Activated naive CD4-positive, alpha-beta T cell treated with anti-CD3 and anti-CD28 coated beads, Interleukin-2, amount 50 U/mL, for 24 hours (primary cell): Measurements from ENCODE around the gene SPIN1.

Experiments used
- H3K27ac Mint-ChIP-seq: one replicate; pipeline ENCODE4 v1.8.0; 2021; ENCODE audit warnings: mild to moderate bottlenecking, mixed read lengths
- H3K27me3 Mint-ChIP-seq: one replicate; pipeline ENCODE4 v1.8.0; 2021; ENCODE audit warnings: mixed read lengths
- H3K36me3 Mint-ChIP-seq: one replicate; pipeline ENCODE4 v1.8.0; 2021; ENCODE audit warnings: mixed read lengths
- H3K4me1 Mint-ChIP-seq: one replicate; pipeline ENCODE4 v1.8.0; 2021; ENCODE audit warnings: mixed read lengths
- H3K4me3 Mint-ChIP-seq: one replicate; pipeline ENCODE4 v1.8.0; 2021; ENCODE audit warnings: mild to moderate bottlenecking, mixed read lengths
- H3K9me3 Mint-ChIP-seq: one replicate; pipeline ENCODE4 v1.8.0; 2021; ENCODE audit warnings: mixed read lengths

Gene SPIN1

GRCh38 chr9:88406051-88406450 is 17.8 kb downstream of the SPIN1 start:
- H3K4me3 Mint-ChIP-seq = no peak overlapping the region
- no peaks in the 10 kb centered on the region for H3K27me3 Mint-ChIP-seq
- no peak overlapping the region for H3K27ac Mint-ChIP-seq
- no peaks in the 10 kb centered on the region for H3K9me3 Mint-ChIP-seq
- H3K4me1 Mint-ChIP-seq = peaks cover 26% of the 10 kb centered on the region
- peaks cover 20% of the 10 kb centered on the region for H3K36me3 Mint-ChIP-seq

- Mint-ChIP-seq H3K9me3 (no peaks in the 10 kb centered on the region), H3K36me3 (peaks cover 28% of the 10 kb centered on the region), H3K4me1 (peaks cover 23% of the 10 kb centered on the region), H3K27me3 (no peaks in the 10 kb centered on the region), H3K27ac (no peak overlapping the region), H3K4me3 (no peak overlapping the region)
Measured at GRCh38 chr9:88411471-88411870, 23.2 kb downstream of the SPIN1 start.

- Mint-ChIP-seq H3K4me3 (no peak overlapping the region), H3K27ac (no peak overlapping the region), H3K4me1 (peaks cover 24% of the 10 kb centered on the region), H3K9me3 (peaks cover 6% of the 10 kb centered on the region), H3K27me3 (no peaks in the 10 kb centered on the region), H3K36me3 (peaks cover 49% of the 10 kb centered on the region)
Measured at GRCh38 chr9:88414298-88414697, 26.1 kb downstream of the SPIN1 start.

- Mint-ChIP-seq H3K9me3 (peaks cover 7% of the 10 kb centered on the region), H3K4me1 (peaks cover 22% of the 10 kb centered on the region), H3K27me3 (no peaks in the 10 kb centered on the region), H3K27ac (peak overlapping the region; percentile 72), H3K36me3 (peaks cover 55% of the 10 kb centered on the region), H3K4me3 (no peak overlapping the region)
Measured at GRCh38 chr9:88418025-88418424, 29.8 kb downstream of the SPIN1 start.

- H3K36me3 Mint-ChIP-seq = peaks cover 59% of the 10 kb centered on the region
- peaks cover 25% of the 10 kb centered on the region for H3K4me1 Mint-ChIP-seq
- H3K27me3 Mint-ChIP-seq = no peaks in the 10 kb centered on the region
- no peak overlapping the region for H3K4me3 Mint-ChIP-seq
- peak overlapping the region; percentile 89 for H3K27ac Mint-ChIP-seq
- H3K9me3 Mint-ChIP-seq = peaks cover 7% of the 10 kb centered on the region
Measured at GRCh38 chr9:88418715-88419540, 30.7 kb downstream of the SPIN1 start.

- H3K4me3 Mint-ChIP-seq = no peak overlapping the region
- H3K27me3 Mint-ChIP-seq = no peaks in the 10 kb centered on the region
- no peak overlapping the region for H3K27ac Mint-ChIP-seq
- peaks cover 25% of the 10 kb centered on the region for H3K4me1 Mint-ChIP-seq
- H3K36me3 Mint-ChIP-seq = peaks cover 49% of the 10 kb centered on the region
- H3K9me3 Mint-ChIP-seq = peaks cover 7% of the 10 kb centered on the region
Measured at GRCh38 chr9:88420227-88420626, 32.0 kb downstream of the SPIN1 start.

GRCh38 chr9:88421348-88421747 is 33.1 kb downstream of the SPIN1 start:
- H3K4me1 Mint-ChIP-seq = peaks cover 24% of the 10 kb centered on the region
- no peak overlapping the region for H3K27ac Mint-ChIP-seq
- H3K4me3 Mint-ChIP-seq = no peak overlapping the region
- H3K9me3 Mint-ChIP-seq = peaks cover 7% of the 10 kb centered on the region
- peaks cover 48% of the 10 kb centered on the region for H3K36me3 Mint-ChIP-seq
- no peaks in the 10 kb centered on the region for H3K27me3 Mint-ChIP-seq

- Mint-ChIP-seq H3K4me3 (no peak overlapping the region), H3K4me1 (peaks cover 17% of the 10 kb centered on the region), H3K9me3 (no peaks in the 10 kb centered on the region), H3K27me3 (no peaks in the 10 kb centered on the region), H3K36me3 (peaks cover 27% of the 10 kb centered on the region), H3K27ac (no peak overlapping the region)
Measured at GRCh38 chr9:88425538-88425950, 37.3 kb downstream of the SPIN1 start.

GRCh38 chr9:88426651-88427050 is 38.4 kb downstream of the SPIN1 start:
- Mint-ChIP-seq H3K36me3 (peaks cover 19% of the 10 kb centered on the region), H3K9me3 (no peaks in the 10 kb centered on the region), H3K27me3 (no peaks in the 10 kb centered on the region), H3K27ac (no peak overlapping the region), H3K4me1 (peaks cover 12% of the 10 kb centered on the region), H3K4me3 (no peak overlapping the region)

GRCh38 chr9:88429595-88430430 is 41.6 kb downstream of the SPIN1 start:
- H3K4me1 Mint-ChIP-seq = peaks cover 14% of the 10 kb centered on the region
- no peak overlapping the region for H3K4me3 Mint-ChIP-seq
- no peaks in the 10 kb centered on the region for H3K9me3 Mint-ChIP-seq
- peaks cover 25% of the 10 kb centered on the region for H3K36me3 Mint-ChIP-seq
- no peak overlapping the region for H3K27ac Mint-ChIP-seq
- H3K27me3 Mint-ChIP-seq = no peaks in the 10 kb centered on the region

- Mint-ChIP-seq H3K9me3 (peaks cover 3% of the 10 kb centered on the region), H3K4me3 (no peak overlapping the region), H3K36me3 (peaks cover 41% of the 10 kb centered on the region), H3K27me3 (no peaks in the 10 kb centered on the region), H3K4me1 (peaks cover 19% of the 10 kb centered on the region), H3K27ac (no peak overlapping the region)
Measured at GRCh38 chr9:88433583-88434255, 45.5 kb downstream of the SPIN1 start.

GRCh38 chr9:88435336-88435735 is 47.1 kb downstream of the SPIN1 start:
- Mint-ChIP-seq H3K27me3 (no peaks in the 10 kb centered on the region), H3K4me3 (no peak overlapping the region), H3K36me3 (peaks cover 41% of the 10 kb centered on the region), H3K4me1 (peaks cover 28% of the 10 kb centered on the region), H3K27ac (no peak overlapping the region), H3K9me3 (peaks cover 3% of the 10 kb centered on the region)

GRCh38 chr9:88436379-88436778 is 48.1 kb downstream of the SPIN1 start:
- Mint-ChIP-seq H3K4me3 (no peak overlapping the region), H3K36me3 (peaks cover 43% of the 10 kb centered on the region), H3K9me3 (peaks cover 3% of the 10 kb centered on the region), H3K27ac (no peak overlapping the region), H3K4me1 (peaks cover 32% of the 10 kb centered on the region), H3K27me3 (no peaks in the 10 kb centered on the region)

GRCh38 chr9:88437210-88438146 is 49.2 kb downstream of the SPIN1 start:
- no peak overlapping the region for H3K27ac Mint-ChIP-seq
- no peak overlapping the region for H3K4me3 Mint-ChIP-seq
- peaks cover 39% of the 10 kb centered on the region for H3K4me1 Mint-ChIP-seq
- peaks cover 41% of the 10 kb centered on the region for H3K36me3 Mint-ChIP-seq
- peaks cover 3% of the 10 kb centered on the region for H3K9me3 Mint-ChIP-seq
- no peaks in the 10 kb centered on the region for H3K27me3 Mint-ChIP-seq

GRCh38 chr9:88438811-88439210 is 50.6 kb downstream of the SPIN1 start:
- Mint-ChIP-seq H3K27me3 (no peaks in the 10 kb centered on the region), H3K27ac (peak overlapping the region; percentile 76), H3K9me3 (peaks cover 3% of the 10 kb centered on the region), H3K4me1 (peaks cover 42% of the 10 kb centered on the region), H3K36me3 (peaks cover 39% of the 10 kb centered on the region), H3K4me3 (no peak overlapping the region)
